Glomerular visceral epithelial cell (primary cell): Measurements from ENCODE around the gene BHLHE40.

Experiments used
- DNase-seq: peaks from one replicate; pipeline ENCODE4 v3.0.0-alpha.2; 2016; ENCODE audit errors: extremely low spot score

The BHLHE40 gene

GRCh38 chr3:5019411-5020241, 40.4 kb downstream of the BHLHE40 start:
- DNase-seq = no peak

DNA sequence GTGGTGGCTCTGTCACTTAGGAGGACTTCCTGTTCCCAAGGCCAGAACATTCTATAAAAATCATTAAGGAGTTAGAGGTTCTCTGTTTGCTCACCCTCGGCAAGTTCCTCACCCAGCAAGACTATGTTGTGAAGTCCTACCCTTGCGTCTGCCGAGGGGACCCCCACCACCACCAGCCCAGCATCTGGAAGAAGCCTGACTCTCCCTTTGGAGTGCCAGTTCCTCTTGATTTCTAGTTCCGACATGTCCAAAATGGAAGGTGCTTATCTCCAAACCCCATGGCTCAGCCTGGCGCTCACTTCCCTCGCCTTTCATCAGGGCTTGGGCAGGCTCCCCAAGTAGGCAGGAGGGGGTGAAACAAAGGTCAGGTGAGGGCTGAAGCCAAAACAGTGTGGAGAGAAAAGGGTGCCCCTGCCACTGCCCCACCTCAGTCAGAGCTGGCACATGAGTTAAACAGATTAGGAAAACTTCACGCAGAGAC, 41.0 kb downstream of the BHLHE40 start:
- no peak for DNase-seq

DNA sequence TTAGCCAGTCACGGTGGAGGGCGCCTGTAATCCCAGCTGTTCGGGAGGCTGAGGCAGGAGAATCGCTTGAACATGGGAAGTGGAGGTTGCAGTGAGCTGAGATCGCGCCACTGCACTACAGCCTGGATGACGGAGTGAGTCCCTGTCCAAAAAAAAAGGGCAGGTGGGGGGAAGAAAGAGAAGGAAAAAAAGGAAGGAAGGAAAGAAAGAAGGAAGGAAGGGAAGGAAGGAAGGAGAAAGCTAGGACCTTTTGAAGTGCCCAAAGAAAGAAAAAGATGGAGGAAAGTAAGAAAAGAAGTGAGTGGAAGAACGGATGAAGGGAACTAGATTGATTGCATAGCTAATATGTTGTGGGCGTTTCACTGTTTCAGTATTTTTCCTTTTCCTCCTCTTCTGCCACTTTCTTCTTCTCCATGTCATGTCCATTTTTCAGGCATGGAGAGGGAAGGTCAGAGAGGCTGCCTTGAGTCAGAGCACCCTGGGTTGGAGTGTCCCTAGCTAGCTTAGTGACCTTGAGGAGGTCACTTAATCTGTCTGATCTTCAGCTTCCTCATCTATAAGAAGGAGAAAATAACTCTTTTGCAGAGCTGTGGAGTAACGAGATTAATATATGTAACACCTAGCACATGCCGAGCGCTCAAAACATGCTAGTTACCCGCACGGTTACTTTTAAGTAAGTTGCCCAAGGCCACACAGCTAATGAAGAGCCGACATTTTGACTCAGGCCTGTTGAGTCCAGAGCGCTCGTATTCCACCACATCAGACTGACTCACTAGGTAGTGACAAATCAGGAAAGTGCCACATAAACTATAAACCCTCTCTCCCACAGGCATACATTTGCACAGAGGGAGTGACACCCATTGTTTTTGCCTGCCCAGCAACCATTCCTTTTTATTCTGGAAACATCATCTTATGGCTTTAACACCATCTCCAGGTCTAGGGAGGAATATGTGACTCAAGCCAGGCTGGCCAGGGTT, 42.2 kb downstream of the BHLHE40 start:
- peak; percentile 55 for DNase-seq

GRCh38 chr3:5022187-5022965, 43.1 kb downstream of the BHLHE40 start:
- peak; percentile 17 for DNase-seq

DNA sequence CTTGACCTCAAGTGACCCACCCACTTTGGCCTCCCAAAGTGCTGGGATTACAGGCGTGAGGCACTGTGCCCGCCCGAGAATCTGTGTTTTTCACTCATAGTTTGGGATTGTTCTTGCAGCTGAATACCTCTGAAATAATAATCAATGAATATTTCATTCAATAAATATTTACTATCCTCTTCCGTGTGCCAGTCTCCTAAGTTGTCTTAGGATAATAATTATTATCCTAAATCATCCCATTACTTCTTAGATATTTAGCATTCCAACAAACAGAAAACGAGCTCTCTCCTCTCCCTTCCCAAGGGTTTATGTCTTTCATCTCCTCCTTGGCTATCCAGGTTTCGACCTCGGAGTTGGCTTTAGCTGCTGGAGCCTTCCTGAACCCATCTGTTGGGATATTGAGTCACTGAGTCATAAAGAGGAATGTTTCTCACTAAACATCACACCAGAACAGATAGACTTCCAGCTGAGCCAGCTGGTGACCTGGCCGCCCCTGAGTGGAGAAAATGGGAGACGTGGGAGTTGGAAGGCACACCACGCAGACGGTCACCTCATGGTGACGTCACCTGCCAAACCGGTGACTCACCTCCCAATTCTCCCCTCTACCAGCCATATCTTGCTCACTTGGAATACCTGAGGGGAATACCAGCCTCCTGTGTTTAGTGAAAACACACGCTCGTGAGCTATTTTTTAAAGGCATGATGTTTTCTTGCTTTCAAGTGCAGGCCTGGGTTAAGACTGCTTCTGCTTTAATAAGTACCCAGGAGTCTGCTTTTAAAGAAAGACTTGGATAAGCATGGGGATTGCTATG, 43.9 kb downstream of the BHLHE40 start:
- DNase-seq = peak; percentile 99

GRCh38 chr3:5023777-5024346, 44.6 kb downstream of the BHLHE40 start:
- DNase-seq = no peak

GRCh38 chr3:5026046-5026362, 46.8 kb downstream of the BHLHE40 start:
- no peak for DNase-seq

DNA sequence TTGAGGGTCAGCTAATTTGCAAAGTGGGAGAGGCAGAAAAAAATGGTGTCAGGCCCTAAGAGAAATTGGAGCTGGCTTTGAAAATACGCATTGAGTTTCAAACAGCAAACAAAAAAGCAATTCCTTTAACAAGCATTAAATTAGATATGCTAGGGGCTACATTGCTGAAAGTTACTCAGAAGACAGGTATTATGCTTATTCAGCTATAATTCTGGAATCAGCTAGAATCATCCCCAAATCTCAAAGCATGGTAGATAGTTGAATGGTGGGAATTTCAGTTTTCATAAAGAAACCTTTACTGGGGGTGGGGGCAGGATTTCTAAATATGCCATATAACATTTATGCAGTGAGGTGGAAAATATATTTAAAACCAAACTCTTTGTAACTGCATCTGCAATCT, 50.5 kb downstream of the BHLHE40 start:
- no peak for DNase-seq

GRCh38 chr3:5030152-5030551, 50.9 kb downstream of the BHLHE40 start:
- no peak for DNase-seq

DNA sequence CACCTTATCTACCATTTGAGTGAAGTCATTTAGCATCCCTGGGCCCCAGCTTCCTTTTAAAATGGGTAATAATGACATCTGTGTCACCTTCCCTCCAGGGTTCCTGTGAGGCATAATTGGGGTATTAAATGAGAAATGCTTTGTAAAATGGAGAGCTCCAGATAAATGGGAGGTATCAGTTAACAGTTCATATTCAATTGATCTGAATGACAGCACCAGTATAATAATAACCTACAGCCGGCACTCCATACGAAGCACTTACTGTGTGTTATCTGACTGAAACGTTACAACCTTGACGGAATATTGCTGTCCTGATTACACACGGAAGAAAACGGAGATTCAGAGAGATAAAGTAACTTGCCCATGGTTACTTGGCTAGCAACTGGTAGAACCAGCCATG, 53.6 kb downstream of the BHLHE40 start:
- DNase-seq = no peak
